Stimulated activated CD4-positive, alpha-beta T cell treated with anti-CD3 and anti-CD28 coated beads, Interleukin-12 subunit alpha, Interleukin-12 subunit beta, amount 100 ng/mL, for 48 hours (primary cell): Measurements from ENCODE around the gene LHX5.

ENCODE experiments used
- DNase-seq, 3 donors: peaks; one replicate each; pipeline ENCODE4 v3.0.0-alpha.2; 2020; ENCODE audit warnings: low read depth in 2 of 3, low spot score in 1 of 3

Gene LHX5

DNA sequence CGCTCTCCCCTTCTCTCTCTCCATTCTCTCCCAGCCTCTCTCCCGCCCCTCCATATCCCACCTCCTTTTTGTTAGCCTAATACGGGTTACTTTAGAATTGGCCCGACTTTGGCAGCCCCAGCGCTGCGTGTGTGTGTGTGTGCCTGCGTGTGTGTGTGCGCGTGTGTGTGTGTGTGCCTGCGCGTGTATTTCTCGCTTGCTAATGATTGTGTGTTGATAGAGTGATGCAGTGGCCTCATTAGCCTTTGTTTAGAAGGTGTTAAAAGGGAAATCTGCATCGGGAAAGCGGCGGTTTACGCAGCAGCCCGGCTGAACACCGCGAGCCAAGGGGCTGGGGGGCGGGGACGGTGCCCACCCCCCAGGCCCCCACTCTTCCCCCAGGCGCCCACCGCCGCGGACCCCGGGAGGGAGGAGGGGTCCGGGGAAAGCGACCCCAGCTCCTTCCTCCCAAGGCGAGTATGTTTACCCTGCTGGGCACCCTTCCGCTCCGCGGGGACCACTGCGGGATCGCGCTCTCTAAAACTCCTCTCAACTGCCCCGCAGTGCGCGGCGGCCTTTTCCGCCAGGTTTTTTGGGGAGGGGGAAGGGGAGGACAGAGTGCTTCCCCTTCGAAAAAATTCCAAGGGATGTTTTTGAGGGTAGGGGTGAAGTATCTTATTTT, 6.8 kb upstream of the LHX5 start:
- no peak for DNase-seq

DNA sequence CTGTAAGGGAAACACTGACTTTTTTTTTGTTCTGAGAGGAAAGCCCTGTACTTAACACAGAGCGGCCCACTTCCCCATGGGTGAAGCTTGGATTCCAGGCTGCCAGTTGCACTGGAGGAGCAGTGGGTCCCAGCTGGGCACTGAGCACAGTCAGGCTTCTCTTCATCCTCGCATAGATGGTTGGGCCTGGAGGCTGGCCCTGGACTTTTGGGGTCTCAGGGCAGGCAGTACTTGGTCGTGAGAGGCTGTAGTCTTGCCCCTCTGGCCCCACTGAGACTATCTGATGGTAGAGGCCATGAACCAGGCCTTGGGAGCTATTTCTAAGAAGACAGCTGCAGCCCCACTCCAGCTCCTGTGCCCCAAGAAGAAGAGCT, 6.2 kb upstream of the LHX5 start:
- no peak for DNase-seq

DNA sequence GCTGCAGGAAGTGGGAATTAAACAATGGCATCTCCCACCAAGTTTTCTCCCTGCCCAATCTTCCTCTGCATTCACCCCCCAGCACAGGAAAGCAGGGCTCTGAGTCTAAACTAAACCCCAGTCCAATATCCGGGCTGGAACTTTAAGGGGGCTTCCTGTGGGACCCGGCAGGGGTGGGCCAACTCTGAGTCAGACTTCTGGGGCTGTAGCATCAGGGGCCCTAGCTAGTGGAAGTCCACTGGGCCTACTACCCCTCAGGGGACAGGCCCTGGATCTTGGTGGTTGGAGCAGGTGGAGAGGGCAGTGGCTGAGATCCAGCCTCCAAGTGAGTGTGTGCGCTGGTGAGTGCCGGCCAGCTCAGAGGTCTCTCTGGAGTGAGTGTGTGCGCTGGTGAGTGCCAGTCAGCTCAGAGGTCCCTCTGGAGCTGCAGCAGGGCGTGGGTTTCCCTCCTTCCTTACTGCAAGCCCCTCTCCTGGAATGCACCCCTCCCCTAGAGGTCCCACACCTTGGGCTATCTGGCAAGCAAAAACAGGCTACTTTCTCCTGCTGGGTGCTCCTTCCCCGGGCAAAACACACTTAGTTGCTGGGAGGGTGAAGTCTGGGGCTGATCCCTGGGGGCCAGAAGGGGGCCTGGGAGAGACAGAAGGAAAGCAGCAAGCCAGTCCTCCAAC, 5.6 kb upstream of the LHX5 start:
- no peak for DNase-seq

DNA sequence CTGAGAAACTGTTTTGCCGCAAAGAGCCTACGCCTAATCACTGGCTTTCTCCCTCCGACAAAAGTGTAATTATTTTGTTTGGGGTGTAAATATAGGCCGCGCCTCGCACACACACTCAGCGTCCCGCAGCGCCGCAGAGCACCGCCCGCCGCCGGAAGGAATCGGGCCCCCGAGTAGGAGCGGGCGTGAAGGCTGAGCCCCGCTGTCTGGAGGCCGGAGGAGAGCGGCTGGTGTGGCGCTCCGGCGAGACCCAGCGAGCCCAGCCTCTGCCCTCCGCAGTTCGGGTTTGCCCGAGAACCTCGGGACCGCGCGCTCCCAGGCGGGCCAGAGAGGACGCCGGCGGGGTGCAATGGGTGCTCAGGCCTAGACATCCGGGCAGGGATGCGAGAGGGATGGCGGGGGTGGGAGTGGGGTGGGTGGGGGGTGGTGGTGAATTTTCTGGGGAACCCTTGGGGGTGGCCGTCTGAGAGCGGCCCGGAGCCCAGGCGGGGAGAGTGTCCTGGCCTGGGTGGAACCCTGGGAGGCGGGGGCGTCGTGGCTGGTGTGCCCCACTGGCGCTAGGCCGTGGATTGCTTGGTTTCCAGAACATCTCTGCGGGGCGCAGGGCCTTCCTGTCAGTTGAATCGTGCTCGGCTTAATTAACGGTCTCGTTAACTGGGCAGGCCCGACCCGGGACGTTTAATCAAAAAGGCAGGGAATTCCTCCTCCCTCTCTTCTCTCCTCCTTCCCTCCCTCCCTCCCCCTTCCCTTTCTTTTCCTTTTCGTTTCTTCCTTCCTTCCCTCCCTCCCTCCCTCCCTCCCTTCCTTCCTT, 4.7 kb upstream of the LHX5 start:
- DNase-seq = no peak

DNA sequence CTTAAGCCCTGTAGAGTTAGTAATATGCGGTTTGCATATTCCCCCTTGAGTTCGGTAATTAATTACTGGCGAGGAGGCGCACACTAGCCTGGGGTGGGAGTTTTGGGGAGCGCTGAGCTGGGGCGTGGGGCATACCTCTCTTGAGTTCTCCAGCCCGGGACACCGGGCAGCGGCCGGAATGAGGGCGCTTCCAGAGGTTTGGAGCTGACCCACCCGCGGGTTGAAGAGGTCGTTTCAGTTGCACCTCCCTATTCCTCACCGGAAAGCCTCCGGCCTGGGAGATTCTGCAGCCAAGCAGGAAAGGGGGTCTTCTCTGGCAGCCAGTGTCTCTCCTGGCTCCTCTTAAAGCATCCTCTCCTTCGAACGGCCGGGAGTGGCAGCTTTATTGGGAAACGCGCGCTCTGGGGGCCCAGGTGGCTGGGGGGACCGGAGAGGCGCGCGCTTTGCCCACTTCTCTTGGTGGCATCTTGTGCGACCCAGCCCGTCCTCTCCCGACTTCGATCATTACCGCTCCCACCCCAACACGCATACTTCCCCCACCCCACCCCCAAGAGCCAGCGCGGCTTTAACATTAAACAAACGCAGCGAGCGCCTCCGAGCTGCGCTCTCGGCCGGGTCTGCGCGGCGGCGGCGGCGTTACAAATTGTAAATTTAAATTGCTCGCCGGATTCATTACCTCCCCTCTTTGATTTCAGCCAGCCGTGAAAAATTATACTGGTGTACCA, 3.9 kb upstream of the LHX5 start:
- no peak for DNase-seq

DNA sequence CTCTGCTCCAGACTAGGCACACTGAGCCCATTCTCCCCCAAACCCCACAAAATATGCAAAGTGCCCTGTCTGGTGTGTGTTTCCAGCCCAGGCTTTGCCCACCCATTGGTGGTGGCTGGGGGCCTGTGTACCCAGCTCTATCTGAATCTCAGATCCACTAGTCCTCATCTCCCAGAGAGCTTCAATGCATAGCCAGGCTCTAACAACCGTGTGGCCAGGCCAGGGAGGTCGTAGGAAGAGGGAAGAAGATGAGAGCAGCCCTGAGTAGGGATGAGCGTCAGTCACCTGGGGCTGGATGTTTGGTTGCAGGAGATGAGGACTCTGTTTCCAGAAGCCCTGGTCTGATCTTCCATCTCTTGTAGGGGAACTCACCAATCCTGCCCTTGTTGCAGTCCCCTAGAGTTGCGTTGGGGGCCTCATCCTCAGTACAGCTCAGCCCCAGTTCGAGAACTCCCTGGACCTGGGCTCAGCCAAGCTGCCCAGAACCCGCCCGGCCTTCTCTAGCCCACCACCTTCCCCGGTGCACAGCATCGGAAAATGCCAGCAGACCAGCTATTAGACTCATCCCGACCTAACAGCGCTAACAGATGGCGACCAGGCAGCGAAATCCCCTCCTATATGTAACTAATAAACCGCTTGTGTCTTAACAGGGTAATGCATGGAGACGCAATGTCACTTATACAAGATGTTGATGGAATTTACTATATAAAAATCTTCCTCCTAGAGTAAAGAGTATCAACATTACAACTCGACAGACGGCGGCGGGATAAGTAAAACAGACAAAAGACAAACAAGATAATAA, 3.2 kb upstream of the LHX5 start:
- no peak for DNase-seq

DNA sequence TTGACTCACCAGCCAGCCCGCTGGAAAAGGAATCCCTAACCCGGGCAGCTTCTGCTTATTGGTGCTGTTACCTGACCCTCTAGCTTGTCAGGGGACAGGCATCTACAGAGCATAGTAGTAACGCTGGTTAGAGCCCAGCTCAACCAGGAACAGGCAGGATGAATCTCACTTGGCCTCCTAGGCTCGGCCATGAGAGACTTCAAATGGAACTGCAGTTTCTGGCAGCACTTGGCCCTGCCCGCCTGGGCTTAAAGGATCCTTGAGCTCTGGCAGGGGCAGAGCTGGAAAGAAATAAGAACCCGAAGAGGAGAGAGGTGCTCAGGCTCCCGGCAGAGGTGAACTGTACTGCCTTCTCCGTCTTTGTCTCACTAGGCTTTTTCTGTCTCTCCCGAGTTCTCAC, 2.3 kb upstream of the LHX5 start:
- no peak for DNase-seq

DNA sequence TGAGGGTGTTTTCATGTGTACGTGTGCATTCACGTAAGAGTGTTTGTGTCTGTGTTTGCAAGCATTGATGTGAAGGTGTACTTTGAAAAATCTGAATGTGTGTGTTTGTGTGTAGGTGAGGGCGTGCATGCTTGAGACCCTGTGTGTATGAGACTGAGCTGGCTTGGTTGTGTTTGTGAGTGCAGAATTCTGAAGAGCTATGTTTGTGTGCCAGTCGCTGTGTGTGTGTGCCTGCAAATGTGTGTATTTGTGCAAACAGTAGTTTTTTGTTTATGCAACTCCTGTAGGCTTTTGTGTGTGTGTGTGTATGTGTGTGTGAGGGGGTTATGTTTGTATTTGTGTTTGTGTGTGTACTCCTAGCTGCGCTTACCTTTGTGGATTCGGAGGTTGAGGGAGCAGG, 1.7 kb upstream of the LHX5 start:
- DNase-seq = no peak

DNA sequence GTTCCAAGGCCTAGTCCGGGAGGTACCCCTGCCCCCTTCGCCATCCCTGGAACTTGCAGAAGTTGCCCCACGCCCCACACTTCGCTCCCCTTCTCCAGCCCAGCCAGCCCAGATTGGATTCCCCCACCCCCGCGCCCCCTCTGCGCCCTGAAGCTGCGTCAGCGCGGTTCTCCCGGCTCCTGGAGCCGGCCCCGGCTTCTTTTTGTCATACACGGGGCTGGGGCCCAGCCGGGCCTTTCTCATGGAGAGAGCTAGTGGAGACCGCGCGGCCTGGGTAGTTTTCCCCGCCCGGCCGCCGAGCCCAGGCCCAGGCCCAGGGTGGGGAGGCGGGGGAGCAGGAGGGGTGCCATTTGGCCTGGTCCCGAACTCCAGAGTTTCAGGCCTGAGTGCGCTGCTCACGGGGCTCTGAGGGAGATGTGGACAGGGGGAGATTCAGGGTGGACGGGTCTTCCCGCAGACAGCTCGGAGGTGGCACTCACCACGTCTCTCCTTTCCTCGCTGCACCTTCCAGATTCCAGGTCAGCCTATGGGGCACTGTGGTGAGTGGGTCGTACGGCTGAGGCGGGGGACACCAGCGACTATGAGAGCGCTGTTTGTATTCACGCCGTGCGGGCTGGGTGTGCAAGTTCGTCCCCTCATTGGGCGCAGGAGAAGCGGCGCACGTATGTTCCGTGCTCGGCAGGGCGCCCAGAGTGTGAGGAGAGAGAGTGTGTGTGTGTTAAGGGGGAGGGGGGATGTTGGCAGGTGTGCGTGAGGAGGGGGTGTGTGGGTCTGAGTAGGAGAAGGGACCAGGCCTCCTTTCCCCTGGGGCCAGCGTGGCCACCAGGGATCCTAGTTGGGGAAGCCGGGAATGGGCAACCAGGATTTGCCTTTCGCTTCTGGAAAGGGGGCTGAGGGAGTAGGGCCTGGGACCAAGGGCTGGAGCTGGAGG, 785 bp upstream of the LHX5 start:
- no peak for DNase-seq

DNA sequence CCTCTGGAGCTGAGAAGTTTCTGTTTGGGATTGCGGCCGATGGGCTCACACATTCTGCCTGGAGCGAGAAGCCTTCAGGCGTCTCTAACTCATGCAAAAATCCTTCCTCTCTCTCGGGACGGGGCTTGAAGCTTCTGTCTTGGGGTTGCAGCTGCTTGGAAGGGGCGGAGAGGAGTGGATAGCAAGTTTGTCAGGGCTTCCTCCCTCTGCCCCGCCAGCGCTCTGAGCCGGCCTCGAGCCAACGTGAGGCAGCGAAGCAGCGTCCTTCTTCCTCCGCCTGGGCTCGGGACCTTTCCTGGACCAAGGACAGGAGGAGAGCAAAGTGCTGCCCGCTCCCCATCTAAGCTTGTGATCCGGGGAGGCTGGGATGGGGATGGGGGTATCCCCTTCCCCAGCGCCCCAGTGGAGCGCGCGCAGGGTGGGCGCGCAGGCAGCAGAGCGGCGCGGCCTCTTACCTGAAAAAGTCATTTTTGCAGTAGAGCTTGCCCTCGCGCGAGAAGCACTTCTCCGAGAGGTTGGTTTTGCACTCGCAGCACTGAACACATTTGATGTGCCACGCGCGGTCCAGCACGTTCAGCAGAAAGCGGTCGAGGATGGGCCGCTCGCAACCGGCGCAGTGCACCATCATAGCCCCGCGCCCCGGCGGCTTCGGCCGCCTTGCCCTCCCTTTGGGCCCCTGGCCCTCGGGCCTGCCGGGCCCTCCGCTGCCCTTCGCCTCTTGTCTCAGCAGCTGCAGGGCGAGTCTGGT, 626 bp downstream of the LHX5 start:
- no peak for DNase-seq

DNA sequence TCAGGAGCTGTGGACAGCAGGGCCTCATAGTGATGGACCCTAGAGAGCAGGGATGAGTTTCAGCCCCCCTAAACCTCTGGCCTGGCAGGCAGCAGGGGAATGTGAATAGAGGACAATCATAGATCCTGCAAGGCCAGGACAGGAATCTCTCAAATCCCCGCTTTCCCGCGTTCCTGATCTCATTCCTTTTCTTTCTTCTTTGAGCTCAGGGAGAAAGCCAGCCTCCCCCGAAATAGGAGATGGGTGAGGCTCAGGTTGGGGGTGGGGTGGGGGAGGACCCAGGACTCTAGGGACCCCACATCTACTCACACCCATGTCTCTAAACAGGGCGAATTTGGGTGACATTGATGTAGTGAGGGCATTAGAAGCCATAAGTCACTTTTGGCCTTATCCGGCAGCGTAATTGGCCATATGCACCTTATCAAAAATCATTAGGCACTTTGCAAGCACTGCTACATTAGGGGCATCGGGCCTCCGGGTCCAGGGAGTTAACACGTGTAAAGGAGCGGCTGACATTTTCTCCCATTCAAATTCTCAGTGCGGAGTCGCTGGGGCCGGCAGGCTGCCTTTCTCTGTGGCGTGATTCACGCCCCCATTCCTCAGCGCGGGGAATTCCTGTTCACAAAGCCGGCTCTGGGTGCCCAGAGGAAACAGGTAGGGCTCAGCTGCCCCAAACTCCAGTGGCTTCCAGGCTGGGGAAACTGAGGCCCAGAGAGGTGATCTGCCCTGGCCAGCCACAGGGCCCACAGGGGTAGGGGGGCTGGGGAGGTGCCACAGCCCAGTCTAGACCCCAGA, 1.5 kb downstream of the LHX5 start:
- DNase-seq = no peak

DNA sequence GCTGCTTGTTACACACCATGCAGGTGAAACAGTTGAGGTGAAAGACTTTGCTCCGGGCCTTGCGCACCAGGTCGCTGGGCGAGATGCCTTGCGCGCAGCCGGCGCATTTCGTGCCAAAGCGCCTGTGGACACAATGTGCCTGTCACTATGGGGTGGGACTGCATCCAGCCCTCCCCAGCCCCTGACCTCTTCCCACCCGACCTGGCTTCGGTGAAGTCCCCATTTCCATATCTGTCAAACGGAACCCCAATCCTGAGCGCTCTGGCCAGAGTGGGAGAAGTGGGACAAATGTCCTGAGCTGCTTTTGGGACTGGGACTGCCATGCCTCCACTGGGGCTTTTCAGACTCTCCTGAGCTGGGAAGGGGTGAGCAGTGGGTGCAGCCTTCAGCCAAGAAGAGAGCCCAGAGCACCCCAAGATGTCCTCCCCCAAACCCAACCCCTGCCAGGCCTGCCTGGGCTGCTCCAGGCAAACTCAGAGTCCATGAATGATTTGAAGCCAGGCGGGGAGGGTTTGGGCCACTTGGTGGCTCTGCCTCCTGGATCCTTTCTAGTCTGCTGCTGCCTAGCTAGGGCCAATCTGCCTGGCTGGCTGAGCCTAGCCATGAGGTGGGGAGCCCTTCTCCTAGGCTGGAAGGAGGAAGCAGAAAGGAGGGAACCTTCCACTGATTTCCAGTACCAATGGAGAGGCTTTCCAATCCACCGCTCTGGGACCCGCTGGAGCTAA, 2.3 kb downstream of the LHX5 start:
- DNase-seq = no peak

DNA sequence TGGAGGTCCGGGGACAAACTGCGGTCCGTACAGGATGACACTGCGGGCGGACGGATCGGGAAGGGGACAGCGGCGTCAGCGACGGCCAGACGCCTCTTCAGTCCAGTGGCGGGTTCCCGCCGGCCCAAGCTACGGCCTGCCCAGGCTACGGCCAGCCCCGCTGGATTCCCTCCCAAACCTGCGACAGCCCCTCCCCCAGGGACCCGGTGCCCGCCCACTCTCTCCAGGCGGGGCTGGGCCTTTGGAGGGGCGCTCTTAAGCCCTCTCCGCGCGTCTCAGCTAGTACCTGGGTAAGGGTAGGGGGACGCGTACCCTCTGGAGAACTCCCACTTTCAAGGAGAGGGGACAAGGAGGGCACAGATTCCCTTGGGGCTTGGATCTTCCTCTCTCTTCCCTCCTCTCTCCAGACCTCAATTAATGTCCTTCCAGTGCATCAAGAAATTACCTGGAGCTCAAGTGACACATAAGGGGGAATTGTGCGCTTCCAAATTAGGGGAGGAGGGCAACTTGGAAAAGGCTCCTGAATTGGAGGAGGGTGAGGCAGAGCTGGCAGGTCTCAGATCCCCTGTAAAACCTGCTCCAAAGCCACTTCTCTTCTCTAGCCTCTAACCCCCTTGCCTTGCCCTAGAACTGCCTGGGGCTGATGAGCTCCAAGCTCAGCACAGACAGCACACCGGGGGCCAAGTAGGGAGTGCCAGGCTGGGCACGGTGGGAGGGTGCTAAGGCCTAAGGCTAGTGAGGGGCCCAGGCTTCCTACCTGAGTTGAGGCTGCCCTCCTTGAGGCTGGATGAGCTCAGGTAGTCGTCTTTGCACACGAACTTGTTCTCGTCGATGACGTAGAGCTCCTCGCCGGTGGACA, 3.1 kb downstream of the LHX5 start:
- DNase-seq = no peak

DNA sequence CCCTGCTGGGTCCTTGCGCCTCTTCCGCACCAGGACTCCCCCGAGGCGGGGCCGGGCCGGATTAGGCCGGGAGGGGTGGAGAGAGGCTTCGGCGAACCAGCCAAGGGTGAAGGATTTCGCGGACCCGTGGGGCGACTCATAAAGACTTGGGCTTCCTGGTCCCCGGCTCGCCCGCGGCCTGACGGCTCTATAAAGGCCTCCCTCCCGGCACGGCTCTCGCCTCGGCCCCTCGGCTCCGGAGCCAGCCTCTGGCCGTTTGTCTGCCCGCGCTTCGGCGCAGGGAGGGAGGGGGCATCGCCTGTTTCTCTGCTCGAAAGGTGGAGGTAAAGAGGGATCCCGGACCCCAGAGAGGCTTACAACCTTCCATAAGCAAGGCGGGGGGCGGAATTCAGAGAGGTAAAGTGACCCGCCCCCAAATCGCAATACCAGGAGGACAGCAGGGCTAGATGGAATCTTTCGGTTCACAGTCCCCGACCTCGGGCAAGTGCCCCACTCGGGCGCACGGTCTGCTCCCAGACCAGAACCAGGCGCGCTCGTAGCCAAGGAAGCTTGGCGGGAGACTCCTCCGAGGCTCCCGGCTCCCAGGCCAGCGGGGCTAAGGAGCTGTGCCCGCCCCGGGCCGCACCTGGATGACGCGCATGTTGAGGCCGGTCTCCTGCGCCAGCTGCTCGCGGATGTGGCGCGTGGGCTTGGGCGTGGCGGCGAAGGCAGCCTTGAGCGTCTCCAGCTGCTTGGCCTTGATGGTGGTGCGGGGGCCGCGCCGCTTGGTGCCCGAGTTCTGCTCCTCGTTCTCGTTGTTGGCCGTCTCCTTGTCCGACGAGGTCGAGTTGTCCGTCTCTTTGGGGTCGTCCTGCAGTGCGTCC, 3.9 kb downstream of the LHX5 start:
- no peak for DNase-seq

DNA sequence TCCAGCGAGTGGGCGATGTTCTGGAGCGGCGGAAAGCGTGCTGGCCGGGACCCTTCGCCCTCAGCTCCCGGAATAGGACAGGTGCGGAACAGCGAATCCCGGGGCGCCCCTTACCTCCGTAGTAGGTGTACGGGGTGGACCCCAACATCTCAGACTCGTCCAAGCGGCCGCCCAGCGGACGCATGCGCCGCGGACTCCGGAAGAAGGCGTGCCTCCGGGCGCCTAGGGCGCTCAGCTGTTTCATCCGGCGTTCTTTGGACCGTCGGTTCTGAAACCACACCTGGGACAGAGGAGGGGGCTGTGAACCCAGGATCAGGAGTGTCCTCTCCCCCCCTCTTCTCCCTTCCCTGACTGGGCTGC, 4.5 kb downstream of the LHX5 start:
- no peak for DNase-seq
